Measurements from ENCODE around the gene HBG2. TPM values are rescaled to one million over a fixed set of nuclear protein-coding genes. Genes with fewer than 3 reads are reported as not detected.

The HBG2 gene
- total and polyA plus RNA-seq, 2 experiments from 2014 or later, result not detected

- no peak overlapping the region for H3K27ac ChIP-seq (ENCODE audit: low read depth)
- Mint-ChIP-seq H3K9me3 (no peaks in the 10 kb centered on the region), H3K36me3 (ENCODE audit: low read depth) (no peaks in the 10 kb centered on the region; the same call in 2 of the 3 replicates), H3K4me3 (no peak overlapping the region), H3K27me3 (ENCODE audit: insufficient read depth, low read depth, poor library complexity) (no peaks in the 10 kb centered on the region), H3K4me1 (no peaks in the 10 kb centered on the region), H3K27ac (no peak overlapping the region)
- peaks cover 3% of the 10 kb centered on the region; the same call in 1 of the 2 replicates for H3K9me2 ChIP-seq (ENCODE audit: insufficient read depth)
- DNase-seq (ENCODE audit: low spot score), result no peak
- no peaks in the 10 kb centered on the region for H3K79me2 ChIP-seq (replicated peaks; ENCODE audit: insufficient read depth)
- ATAC-seq, result no peak
- no peaks in the 10 kb centered on the region for H3K4me1 ChIP-seq (ENCODE audit: insufficient read depth)
- 0 out of 2 replicates have a peak overlapping the region, but pooled peaks have one; percentile 18 for H2AFZ ChIP-seq
- no peaks in the 10 kb centered on the region for H3K27me3 ChIP-seq (ENCODE audit: insufficient read depth)
- H3K4me3 ChIP-seq, result no peak overlapping the region
- no peaks in the 10 kb centered on the region for H3K36me3 ChIP-seq (ENCODE audit: insufficient read depth)
- H4K20me1 ChIP-seq (replicated peaks; ENCODE audit: insufficient read depth), result no peaks in the 10 kb centered on the region
- H3F3A ChIP-seq (replicated peaks; ENCODE audit: low read depth), result no peaks in the 10 kb centered on the region
- TF ChIP-seq STAT1 (IDR thresholded peaks at IDR 0.05; ENCODE audit: unreplicated experiment) (no peak), NANOG (IDR thresholded peaks at IDR 0.05; ENCODE audit: borderline replicate concordance) (no peak), ZNF114 (CRISPR knock-in tag; IDR thresholded peaks at IDR 0.05) (no peak), CREB1 (CRISPR knock-in tag; IDR thresholded peaks at IDR 0.05; ENCODE audit: low read depth) (no peak), ZNF331 (CRISPR knock-in tag; IDR thresholded peaks at IDR 0.05; ENCODE audit: low read depth) (no peak), JUNB (IDR thresholded peaks at IDR 0.05; ENCODE audit: unreplicated experiment) (no peak), POLR2AphosphoS5 (IDR thresholded peaks at IDR 0.05; ENCODE audit: low read depth) (no peak), EZH2 (IDR thresholded peaks at IDR 0.05; ENCODE audit: low read depth, unreplicated experiment) (no peak), ZNF462 (CRISPR knock-in tag; IDR thresholded peaks at IDR 0.05) (no peak), CTCF (conservative IDR thresholded peaks at IDR 0.05; ENCODE audit: low read depth in 2 of 2) (no peak), EZH2phosphoT487 (IDR thresholded peaks at IDR 0.05; ENCODE audit: unreplicated experiment) (no peak)
- TF ChIP-seq, protein P1, sequence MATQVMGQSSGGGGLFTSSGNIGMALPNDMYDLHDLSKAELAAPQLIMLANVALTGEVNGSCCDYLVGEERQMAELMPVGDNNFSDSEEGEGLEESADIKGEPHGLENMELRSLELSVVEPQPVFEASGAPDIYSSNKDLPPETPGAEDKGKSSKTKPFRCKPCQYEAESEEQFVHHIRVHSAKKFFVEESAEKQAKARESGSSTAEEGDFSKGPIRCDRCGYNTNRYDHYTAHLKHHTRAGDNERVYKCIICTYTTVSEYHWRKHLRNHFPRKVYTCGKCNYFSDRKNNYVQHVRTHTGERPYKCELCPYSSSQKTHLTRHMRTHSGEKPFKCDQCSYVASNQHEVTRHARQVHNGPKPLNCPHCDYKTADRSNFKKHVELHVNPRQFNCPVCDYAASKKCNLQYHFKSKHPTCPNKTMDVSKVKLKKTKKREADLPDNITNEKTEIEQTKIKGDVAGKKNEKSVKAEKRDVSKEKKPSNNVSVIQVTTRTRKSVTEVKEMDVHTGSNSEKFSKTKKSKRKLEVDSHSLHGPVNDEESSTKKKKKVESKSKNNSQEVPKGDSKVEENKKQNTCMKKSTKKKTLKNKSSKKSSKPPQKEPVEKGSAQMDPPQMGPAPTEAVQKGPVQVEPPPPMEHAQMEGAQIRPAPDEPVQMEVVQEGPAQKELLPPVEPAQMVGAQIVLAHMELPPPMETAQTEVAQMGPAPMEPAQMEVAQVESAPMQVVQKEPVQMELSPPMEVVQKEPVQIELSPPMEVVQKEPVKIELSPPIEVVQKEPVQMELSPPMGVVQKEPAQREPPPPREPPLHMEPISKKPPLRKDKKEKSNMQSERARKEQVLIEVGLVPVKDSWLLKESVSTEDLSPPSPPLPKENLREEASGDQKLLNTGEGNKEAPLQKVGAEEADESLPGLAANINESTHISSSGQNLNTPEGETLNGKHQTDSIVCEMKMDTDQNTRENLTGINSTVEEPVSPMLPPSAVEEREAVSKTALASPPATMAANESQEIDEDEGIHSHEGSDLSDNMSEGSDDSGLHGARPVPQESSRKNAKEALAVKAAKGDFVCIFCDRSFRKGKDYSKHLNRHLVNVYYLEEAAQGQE (IDR thresholded peaks at IDR 0.05; ENCODE audit: unreplicated experiment), result no peak
- TF ChIP-seq, protein P2, sequence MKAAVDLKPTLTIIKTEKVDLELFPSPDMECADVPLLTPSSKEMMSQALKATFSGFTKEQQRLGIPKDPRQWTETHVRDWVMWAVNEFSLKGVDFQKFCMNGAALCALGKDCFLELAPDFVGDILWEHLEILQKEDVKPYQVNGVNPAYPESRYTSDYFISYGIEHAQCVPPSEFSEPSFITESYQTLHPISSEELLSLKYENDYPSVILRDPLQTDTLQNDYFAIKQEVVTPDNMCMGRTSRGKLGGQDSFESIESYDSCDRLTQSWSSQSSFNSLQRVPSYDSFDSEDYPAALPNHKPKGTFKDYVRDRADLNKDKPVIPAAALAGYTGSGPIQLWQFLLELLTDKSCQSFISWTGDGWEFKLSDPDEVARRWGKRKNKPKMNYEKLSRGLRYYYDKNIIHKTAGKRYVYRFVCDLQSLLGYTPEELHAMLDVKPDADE (IDR thresholded peaks at IDR 0.05), result no peak
- no peak overlapping the region for H3K4me2 ChIP-seq
Measured at GRCh38 chr11:5288906-5289550, 34.4 kb upstream of the HBG2 start.

Measured in GM23338 (cell line).